DND-41 (cell line): ENCODE results near the gene YPEL1.

Experiments
- CTCF ChIP-seq: IDR thresholded peaks from 2 replicates; pipeline ENCODE4 v1.5.1; 2012; ENCODE audit warnings: borderline replicate concordance, low read length, moderate library complexity, mild to moderate bottlenecking; ENCODE audit not compliant: poor library complexity, severe bottlenecking; ENCODE audit errors: extremely low read depth
- EZH2 ChIP-seq: IDR thresholded peaks from 3 replicates; pipeline ENCODE4 v1.6.1; 2012; ENCODE audit warnings: borderline replicate concordance, low read depth, mild to moderate bottlenecking, moderate library complexity, low read length, inconsistent platforms; ENCODE audit not compliant: severe bottlenecking

GRCh38 chr22:21734540-21735199 is 924 bp downstream of the YPEL1 start:
- no peak for TF ChIP-seq CTCF
- TF ChIP-seq EZH2 = no peak
